RWPE2 (cell line): ENCODE results near the gene GRM3.

Experiments
- ATAC-seq: fragments of 200-7000 bp; cut with Tn5 transposase; 3 replicates; pipeline ENCODE4 v1.9.1; 2021; ENCODE audit warnings: low read depth
- DNase-seq: peaks from one replicate; pipeline ENCODE4 v3.0.0-alpha.2; 2020; ENCODE audit warnings: low spot score
- H3K27ac ChIP-seq: fragments of 450-650 bp; 2 replicates; pipeline ENCODE4 v1.5.1; 2017; ENCODE audit warnings: mild to moderate bottlenecking; ENCODE audit not compliant: poor library complexity, severe bottlenecking
- H3K27me3 ChIP-seq: fragments of 250-450 bp; sonication (Bioruptor Pico); 2 replicates; pipeline ENCODE4 v1.5.1; 2021; ENCODE audit warnings: mild to moderate bottlenecking, moderate library complexity; ENCODE audit not compliant: insufficient read depth, poor library complexity, severe bottlenecking
- H3K36me3 ChIP-seq: fragments of 250-450 bp; sonication (Bioruptor Pico); 2 replicates; pipeline ENCODE4 v1.5.1; 2020; ENCODE audit warnings: low read depth, mild to moderate bottlenecking, moderate library complexity
- H3K4me1 ChIP-seq: fragments of 250-450 bp; sonication (Bioruptor Pico); 2 replicates; pipeline ENCODE4 v1.5.1; 2021; ENCODE audit warnings: mild to moderate bottlenecking, moderate library complexity; ENCODE audit not compliant: insufficient read depth, poor library complexity, severe bottlenecking
- H3K4me3 ChIP-seq: fragments of 250-450 bp; sonication (Bioruptor Pico); 2 replicates; pipeline ENCODE4 v1.5.1; 2021; ENCODE audit warnings: mild to moderate bottlenecking, moderate library complexity; ENCODE audit not compliant: severe bottlenecking
- H3K9me3 ChIP-seq: fragments of 250-450 bp; sonication (Bioruptor Pico); 2 replicates; pipeline ENCODE4 v1.5.1; 2021; ENCODE audit warnings: mild to moderate bottlenecking, moderate library complexity; ENCODE audit not compliant: severe bottlenecking
- CTCF ChIP-seq: fragments of 450-650 bp; IDR thresholded peaks from one replicate; pipeline ENCODE4 v1.5.1; 2017; ENCODE audit warnings: mild to moderate bottlenecking, moderate library complexity; ENCODE audit not compliant: poor library complexity, severe bottlenecking

Gene GRM3

GRCh38 chr7:86908948-86909347, 265.2 kb downstream of the GRM3 start:
- ATAC-seq (no peak), DNase-seq (no peak)
- H3K36me3 ChIP-seq, result peaks cover 27% of the 10 kb centered on the region
- no peaks in the 10 kb centered on the region for H3K4me1 ChIP-seq
- H3K27ac ChIP-seq, result no peak overlapping the region
- no peaks in the 10 kb centered on the region for H3K9me3 ChIP-seq
- H3K4me3 ChIP-seq, result no peak overlapping the region
- no peaks in the 10 kb centered on the region for H3K27me3 ChIP-seq
- no peak for TF ChIP-seq CTCF

DNA sequence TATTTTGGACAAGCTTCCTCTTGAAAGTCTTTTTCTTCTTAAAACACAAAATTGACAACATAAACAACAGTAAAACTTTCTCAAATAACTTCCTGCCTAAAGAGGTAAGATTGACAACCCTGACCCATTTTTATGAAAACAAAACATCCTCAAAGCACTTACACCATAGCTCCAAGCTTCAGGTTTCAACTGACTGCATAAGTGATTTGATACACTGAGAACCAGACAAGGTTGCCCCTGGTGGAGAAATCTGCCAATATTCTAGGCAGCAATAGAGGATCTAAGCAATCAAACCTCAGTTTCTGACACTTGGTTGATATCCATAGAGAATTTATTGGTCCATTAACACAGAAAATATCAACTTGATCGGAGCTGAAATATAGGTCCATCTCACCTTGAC, 267.9 kb downstream of the GRM3 start:
- no peaks in the 10 kb centered on the region for H3K27me3 ChIP-seq
- H3K4me3 ChIP-seq, result no peak overlapping the region
- DNase-seq, result no peak
- no peaks in the 10 kb centered on the region for H3K9me3 ChIP-seq
- no peaks in the 10 kb centered on the region for H3K4me1 ChIP-seq
- peaks cover 42% of the 10 kb centered on the region for H3K36me3 ChIP-seq
- ATAC-seq, result peak; percentile 58; the same call in 2 of the 3 replicates
- peak; percentile 37 for TF ChIP-seq CTCF
- no peak overlapping the region for H3K27ac ChIP-seq

GRCh38 chr7:86913709-86914108, 270.0 kb downstream of the GRM3 start:
- DNase-seq, result no peak
- no peak for TF ChIP-seq CTCF
- no peaks in the 10 kb centered on the region for H3K4me1 ChIP-seq
- H3K27me3 ChIP-seq, result no peaks in the 10 kb centered on the region
- no peak overlapping the region for H3K4me3 ChIP-seq
- no peak overlapping the region for H3K27ac ChIP-seq
- no peak for ATAC-seq
- peaks cover 38% of the 10 kb centered on the region for H3K36me3 ChIP-seq
- H3K9me3 ChIP-seq, result no peaks in the 10 kb centered on the region
